GM18517 (cell line): ENCODE measurements around the gene MOGAT2.
"Not testable (repeated sequence)": the region's sequence is repeated elsewhere in the genome, so short reads cannot be mapped to it uniquely, and the experiment has no call there.

ENCODE experiments used
- ATAC-seq: cut with Tn5 transposase; IDR thresholded peaks from one replicate; pipeline ENCODE4 v1.9.1; 2021; ENCODE audit warnings: mild to moderate bottlenecking, moderate library complexity; ENCODE audit not compliant: unreplicated experiment

The MOGAT2 gene

DNA sequence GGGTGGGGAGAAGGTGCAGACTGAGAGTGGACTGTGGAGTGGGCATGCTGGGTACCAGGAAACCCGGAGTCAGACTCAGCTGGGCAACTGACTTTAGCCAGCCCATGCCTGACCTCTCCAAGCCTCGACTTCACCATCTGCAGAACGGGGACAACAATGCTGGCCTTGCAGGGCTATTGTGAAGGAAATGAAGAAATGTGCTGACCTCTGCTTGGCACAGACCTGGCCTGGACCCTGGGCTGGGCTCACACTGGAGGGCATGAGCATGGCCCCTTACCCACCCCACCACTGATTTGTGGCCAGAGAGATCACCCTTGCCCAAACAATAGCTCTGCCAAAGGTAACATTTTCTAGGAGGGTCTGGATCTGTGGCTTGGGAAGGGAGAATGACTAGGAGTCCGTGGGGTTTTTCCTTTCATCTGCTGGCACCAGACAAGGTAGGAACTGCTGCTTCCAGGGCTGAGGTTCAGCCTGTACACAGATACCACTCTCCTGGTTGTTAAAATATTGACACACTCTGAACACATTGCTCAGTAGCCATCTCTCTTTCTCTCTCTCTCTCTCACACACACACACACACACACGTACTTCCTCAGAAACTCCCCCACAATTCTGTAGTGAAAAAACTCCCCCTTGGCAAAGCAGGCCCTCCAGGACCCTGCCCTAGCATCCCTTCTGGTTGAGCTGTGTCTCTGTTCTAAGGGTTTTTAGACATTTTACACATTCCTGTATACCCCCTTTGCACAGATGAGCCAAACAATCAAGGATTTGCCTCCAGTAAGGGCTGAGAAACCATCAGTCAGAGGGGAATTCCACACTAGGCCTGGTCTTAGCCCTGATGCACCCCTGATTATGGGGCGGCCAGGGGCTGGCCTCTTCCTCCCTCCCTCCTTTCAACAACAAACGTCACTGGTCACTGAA, 1.0 kb downstream of the MOGAT2 start:
- no peak for ATAC-seq

DNA sequence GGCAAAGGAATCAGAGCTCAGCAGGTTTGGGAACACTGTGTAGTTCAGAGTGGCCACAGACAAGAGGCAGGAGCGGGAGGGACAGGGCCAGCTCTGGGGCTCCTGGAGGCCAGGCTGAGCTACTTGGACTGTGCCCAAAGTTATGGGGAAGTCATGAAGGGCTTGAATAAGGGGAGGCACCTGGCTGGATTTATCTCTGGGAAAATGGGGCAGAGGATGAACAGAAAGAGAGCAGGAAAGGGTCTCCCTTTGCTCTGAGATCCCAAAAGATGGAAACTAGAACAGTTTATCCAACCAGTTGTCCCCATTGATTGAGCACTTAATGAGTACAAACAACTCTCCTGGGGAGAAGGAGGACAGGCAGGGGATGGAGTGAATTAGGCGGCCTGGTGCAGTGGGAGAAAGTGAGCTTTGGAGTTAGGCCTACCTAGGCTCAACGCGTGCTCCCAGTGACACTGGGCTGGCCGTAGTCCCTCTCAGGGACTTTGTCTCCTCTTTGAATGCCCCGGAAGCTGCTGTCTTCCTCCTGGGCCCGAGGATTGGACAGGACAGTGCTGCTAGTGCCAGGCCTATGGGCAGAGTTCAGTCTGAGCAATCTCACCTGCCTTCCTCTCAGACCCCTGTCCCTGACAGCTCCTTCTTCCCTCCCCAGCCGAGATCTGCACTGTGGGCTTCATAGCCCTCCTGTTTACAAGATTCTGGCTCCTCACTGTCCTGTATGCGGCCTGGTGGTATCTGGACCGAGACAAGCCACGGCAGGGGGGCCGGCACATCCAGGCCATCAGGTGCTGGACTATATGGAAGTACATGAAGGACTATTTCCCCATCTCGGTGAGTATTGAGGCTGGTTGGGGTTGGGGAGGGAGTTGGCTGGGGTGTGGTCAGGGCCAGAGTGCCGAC, 2.0 kb downstream of the MOGAT2 start:
- no peak for ATAC-seq

DNA sequence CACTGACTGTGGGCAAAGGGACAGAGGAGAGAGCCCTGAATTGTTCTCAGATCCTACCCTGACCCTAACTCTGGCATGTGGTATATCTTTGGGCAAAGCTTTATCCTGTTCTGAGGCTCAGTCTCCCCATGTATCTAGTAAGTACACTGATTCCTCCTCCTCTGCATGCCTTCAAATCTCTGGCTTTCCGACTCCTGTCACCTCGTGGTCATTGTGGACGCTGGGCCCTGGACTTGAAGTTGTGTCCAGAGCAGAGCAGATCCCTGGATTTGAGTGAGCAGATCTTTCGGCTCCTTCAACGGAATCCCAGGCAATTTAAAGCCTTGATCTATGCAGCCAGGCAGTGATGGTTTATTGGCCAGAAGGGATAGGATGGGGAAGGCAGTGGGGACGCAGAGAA, 3.0 kb downstream of the MOGAT2 start:
- no peak for ATAC-seq

DNA sequence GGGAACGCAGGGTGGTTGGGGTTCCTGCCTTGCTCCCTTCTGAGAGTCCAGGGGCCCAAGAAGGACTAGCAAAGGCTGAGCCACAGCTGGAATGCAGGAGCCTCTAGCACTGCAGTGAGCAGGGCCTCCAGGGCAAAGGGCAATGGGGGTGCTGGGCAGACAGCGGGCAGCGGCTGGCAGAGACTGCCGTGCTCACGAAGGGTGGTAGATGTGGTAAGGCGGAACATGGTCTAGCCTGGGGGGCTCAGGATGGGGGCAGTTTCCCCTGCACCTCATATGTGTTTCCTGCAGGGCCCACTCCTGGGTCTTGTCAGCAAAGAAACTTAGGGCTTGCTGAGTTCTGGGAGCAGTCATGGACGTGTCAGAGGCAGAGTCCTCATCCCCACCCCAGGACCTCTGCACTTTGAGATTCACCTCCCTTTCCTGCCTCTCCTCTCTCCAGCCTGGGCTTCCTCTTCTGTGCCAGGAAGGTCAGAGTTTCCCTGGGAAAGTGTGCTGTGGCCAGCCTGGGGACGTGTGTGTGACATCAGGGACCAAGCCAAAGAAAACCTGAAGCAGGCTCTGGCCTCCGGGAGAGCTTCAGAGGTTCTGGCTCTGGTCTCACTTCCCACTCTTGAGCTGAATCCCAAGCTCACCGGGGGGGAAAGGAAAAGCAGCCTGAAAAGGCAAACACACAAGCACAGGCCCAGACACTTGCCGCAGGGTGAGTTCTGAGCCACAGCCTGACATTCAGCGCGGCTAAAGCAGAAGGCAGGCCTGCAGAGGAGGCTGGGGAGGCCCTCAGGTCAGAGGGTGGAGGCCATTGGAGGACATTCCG, 4.4 kb downstream of the MOGAT2 start:
- no peak for ATAC-seq

DNA sequence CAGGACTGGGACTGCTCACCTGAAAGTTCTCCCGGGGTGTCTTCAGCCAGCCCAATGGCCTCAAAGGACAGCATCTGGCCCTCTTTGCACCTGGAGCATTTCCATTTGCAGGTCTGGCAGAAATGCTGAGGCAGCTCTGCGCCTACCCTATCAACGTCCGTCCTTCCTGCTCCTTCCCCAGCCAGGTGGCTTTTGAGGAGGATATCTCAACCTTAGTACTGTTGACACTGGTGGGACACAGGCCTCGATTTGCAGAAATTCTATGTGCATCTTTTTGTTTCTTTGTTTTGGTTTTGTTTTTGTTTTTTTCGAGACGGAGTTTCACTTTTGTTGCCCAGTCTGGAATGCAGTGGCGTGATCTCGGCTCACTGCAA, 5.0 kb downstream of the MOGAT2 start:
- no peak for ATAC-seq

DNA sequence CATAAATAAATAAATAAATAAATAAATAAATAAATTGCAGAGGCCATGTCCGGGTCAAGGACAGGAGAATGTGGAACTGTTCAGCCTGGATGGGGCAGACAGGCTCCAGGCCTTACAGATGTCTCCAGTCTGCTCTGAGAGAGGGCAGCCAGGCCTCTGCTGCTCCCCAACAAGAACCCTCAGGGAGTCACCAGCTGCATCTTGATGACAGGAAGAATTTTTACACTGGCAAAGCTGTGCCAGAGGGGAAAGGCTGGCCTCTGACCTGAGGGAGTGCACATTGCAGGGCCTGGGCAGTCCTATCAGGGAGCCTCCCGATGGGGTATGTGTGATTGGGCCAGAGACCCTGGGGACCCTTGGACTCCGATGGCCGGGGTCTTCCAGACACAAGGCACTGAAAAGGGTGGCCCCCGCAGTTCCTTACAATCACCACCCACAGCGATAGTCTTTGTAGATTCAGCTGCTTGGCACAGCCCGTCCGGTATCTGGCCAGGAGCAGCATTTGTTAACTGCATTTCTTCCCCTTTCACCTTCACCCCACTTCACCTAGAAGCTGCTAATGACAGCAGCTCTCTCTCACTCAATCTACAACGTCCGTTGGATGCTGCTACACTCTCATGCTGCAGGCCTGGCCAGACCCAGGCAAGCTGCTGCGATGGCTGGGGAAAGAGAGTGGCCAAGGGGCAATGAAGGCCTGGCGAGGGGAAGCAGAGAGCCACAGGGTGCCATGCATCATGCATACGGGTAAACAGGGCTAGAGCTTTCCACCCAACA, 8.1 kb downstream of the MOGAT2 start:
- no peak for ATAC-seq

DNA sequence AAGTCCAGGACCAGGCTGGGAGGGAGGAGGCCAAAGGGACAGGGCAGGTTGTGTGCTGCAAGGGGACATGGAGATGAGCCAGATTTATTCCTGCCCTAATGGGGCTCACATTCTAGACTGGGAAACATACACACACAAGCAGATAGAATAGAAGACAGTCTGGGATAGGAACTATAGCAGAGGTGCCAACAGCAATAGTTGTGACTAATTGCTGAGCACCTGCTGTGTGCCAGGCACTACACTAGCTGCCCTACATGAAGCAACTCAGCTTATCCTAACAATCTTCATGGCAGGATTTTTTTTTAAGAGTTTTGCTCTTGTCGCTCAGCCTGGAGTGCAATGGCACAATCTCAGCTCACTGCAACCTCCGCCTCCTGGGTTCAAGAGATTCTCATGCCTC, 11.4 kb downstream of the MOGAT2 start:
- no peak for ATAC-seq

DNA sequence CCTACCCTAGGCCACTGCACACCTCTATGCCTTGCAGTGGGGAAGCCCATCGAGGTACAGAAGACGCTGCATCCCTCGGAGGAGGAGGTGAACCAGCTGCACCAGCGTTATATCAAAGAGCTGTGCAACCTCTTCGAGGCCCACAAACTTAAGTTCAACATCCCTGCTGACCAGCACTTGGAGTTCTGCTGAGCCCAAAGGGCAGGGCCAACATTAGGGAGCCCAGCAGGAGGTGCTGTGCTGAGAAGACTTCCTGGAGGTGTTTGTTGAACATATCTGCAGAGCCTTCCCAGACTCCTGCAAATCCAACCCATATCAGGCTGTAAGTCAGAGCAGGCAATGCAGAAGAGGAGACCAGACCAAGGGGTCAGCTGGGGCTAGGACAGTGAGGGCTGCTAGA, 13.5 kb downstream of the MOGAT2 start:
- ATAC-seq = no peak

DNA sequence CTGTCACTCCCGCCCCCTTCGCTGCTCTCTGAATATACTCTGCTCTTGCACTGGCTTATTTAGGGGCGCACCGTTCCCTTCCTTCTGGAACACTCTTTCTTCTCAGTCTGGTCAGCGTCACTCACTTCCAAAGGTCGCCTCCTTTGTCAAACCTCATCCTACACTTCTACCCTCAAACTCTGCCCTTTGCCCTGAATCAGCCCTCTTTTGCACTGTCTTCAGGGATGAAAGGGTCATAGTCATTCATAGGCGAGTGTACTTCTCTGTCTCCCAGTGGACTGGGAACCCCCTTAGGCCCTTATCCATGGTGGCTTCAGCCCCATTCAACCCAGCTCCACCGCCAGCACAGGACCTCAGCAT, 15.4 kb downstream of the MOGAT2 start:
- ATAC-seq = no peak

DNA sequence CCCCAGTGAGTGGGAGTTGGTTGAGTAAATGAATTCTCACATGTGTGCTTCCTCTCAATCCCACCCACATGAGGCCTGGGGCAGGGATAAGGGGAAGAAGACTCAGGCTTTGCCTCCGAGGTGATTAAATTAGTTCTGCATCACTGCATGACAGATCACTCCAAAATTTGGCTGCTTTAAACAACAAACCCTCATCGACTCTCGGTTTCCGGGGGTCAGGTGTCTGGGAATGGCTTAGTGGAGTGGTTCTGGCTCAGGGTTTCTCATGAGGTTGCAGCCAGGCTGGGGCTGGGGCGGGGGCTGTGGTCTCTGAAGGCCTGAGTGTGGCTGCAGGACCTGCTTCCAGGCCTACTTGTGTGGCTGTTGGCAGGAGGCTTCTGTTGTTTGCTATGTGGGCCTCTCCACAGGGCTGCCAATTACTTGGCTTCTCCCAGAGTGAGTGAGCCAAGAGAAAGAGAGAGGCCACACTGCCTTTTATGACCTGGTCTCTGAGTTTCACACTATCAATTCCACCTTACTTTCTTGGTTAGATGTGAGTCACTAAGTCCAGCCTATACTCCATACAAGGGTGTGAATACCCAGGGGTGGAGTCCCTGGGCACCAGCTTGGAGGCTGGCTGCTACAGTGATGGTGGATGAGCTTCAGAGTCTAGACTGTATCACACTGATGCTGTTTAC, 15.9 kb downstream of the MOGAT2 start:
- ATAC-seq = no peak

DNA sequence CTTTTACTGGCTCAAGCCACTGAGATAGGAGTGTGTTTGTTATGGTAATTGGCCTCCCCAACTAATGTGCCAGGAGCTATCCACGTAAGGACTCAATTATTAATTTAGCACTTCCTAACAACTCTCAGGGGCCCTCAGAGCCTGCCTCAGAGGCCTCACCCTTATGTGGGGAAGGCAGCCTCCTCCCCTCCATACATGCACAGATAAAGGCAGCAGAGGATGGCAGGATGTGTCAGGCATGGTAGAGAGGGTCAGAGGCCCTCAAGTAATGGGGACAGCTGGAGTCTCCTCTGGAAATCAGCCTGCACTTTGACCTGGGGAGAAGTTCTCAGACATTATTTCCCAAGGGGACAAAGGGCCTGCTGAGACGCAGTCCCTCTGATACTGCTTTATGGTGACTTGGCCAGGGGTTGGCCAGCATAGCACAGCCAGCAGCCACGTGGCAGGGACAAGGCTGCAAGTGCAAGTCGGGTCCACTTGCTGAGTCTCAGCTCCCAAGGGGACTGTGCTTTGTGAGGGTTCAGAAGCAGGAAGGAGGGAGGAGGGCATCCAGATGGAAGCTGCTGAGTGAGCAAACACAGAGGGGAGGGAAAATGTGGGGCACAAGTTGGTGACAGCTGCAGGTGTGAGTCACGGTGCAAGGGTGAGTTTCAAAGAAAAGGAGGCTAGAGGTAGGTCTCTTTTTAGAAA, 17.0 kb downstream of the MOGAT2 start:
- no peak for ATAC-seq

DNA sequence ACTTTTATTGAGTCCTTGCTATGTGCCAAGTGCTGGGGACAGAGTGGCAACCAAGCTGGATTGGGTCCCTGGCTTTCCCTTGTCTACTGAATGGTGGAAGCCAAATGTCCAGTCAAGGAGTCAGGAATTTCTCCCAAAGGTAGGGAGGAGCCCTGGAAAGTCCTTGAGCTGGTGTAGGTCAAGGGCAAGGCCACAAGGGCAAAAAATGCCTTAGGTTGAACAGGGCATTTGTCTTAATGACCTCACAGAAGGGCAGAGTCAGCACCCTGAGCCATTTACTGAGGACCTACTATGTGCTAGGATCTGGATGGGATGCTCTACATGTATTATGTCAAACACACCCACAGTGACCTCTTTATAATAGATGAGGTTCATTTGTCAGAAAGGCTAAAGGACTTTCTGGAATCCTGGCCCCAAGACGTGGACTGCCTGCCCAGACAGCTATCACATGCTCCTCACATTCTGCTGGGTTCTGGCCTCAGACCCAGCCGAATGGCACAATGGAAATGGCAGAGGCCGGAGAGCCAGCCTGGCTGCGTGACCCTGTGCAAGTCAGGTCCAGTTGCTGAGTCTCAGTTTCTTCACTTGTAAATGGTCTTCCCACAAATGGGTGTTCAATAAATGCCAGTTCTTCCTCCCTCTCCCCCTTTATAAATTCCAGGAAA, 17.7 kb downstream of the MOGAT2 start:
- ATAC-seq = no peak

DNA sequence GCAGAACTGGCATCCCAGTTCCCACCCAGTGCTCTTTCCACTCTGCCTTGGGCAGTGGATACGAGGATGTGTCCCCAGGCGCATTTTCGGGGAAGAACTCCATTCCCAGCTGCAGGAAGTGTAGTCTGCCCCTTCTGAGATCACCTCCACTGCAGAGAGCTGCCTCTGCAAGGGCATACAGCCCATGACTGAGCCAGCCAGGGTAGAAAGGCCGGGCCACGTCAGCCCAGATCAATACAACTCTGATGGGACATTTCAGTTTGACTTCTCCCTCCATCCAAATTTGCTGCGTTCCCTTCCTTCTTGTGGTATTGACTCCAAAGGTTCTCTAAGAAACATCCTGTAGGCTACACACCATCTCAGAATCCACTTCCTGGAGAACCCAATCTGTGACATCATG, 19.7 kb downstream of the MOGAT2 start:
- ATAC-seq = no peak

DNA sequence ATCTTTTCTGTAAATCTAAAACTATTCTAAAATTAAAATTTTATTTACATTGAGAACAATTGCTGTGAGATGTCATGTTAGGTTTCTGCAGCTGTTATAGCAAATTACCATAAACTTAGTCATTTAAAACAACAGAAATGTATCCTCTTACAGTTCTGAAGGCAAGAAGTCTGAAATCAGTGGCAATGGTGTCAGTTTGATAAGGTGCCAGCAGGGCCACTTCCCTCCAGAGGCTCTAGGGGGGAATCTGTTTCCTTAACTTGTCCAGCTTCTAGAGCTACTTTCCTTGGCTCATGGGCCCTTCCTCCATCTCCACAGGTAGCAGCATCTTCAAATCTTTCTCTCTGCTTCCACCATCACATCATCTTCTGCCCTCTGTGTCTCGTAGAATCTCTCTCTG, 23.0 kb downstream of the MOGAT2 start:
- no peak for ATAC-seq

DNA sequence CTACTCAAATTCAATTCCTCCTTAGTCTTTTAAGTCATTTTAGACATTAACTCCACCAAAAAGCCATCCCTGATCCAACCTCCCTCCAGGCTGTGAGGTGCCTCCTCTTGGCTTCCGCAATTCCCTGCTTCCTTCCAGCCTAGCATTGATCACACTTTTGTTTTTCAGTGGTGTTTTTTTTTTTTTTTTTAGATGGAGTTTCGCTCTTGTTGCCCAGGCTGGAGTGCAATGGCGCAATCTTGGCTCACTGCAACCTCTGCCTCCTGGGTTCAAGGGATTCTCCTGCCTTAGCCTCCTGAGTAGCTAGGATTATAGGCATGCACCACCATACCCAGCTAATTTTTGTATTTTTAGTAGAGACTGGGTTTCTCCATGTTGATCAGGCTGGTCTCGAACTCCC, 25.5 kb downstream of the MOGAT2 start:
- ATAC-seq = not testable (repeated sequence)

DNA sequence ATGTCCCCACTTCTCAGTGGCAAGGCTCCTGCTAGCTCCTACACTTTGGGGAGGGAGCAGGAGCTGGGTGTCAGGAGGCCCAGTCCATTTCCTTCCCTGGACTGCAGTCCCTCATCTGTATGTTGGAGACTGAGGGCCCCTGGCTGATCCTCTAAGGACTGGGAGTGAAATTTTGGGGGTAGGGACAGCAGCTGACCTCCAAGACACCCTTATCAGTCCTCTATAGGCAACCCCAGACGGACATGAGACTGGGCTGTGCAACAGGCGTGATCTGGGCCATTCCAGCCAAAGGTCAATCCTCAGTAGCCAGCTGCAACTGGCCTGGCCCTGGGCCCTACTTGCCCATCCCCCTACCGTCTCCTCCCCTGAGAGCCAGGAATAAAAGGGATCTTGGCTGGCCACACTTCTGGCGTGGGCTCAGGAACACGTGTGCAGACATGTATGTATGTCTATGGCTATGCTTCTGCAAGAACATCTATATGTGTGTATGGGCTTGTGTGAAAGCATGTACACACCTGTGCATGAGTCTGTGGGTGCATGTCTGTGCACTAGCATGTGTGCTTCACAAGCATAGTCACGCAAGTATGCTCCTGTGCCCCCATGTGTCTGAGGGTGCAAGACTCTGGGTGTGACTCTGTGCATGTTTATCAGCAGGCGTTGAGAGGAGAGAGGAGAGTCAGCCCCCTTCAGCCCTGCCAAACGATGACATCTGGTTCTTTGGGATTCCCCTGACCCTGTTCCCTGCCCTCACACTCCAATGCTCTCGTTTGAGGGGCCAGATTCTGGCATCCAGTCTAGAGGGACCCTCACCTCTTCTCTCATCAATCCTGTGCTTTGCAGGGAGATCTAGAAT, 26.3 kb downstream of the MOGAT2 start:
- no peak for ATAC-seq

DNA sequence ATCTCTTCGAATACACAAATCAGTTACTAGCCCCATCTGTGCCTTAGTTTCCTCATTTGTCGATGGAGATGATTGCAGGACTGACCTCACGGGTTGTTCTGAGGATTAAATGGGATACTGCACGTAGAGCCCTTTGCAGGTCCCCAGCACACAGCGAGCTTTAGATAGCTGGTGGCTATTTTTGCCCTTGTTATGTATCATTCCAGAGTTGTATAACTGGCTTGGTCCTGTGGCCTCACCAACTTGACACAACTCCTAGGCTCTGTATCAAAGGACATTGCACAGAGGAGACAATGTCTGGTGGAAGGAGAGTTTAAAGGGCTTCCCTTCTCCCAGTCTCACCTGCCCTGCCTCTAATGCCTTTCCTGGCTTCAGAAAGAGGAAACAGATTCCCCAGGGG, 28.2 kb downstream of the MOGAT2 start:
- ATAC-seq = no peak

DNA sequence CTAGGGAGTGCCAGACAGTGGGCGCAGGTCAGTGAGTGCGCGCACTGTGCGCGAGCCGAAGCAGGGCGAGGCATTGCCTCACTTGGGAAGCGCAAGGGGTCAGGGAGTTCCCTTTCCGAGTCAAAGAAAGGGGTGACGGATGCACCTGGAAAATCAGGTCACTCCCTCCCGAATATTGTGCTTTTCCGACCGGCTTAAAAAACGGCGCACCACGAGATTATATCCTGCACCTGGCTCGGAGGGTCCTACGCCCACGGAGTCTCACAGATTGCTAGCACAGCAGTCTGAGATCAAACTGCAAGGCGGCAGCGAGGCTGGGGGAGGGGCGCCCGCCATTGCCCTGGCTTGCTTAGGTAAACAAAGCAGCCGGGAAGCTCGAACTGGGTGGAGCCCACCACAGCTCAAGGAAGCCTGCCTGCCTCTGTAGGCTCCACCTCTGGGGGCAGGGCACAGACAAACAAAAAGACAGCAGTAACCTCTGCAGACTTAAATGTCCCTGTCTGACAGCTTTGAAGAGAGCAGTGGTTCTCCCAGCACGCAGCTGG, 31.2 kb downstream of the MOGAT2 start:
- ATAC-seq = not testable (repeated sequence)
